SK-N-SH (cell line): Measurements from ENCODE around the gene SLCO3A1. TPM values are rescaled to one million over a fixed set of nuclear protein-coding genes. Genes with fewer than 3 reads are reported as not detected.

Experiments
- CTCF ChIA-PET: fragments of 300-600, 350-600 bp; formaldehyde crosslinking; extraction: SDS; loops from one replicate; lab custom pipeline; 2021; lab: Yijun Ruan, JAX
- POLR2A ChIA-PET: fragments of 350-600 bp; sonication (Branson Sonifier 250); formaldehyde crosslinking; extraction: SDS; loops from one replicate; lab custom pipeline; 2020; ENCODE audit warnings: antibody characterized with exemption, inconsistent platforms; lab: Yijun Ruan, JAX
- DNase-seq: peaks from one replicate; pipeline ENCODE4 v3.0.0; 2012
- H2AFZ ChIP-seq: fragments of 200-600 bp; sonication (generic); 2 replicates; pipeline ENCODE4 v1.8.1; 2016; ENCODE audit warnings: antibody characterized with exemption, mild to moderate bottlenecking, low read depth
- H3F3A ChIP-seq: fragments of 200-600 bp; sonication (generic); replicated peaks from 2 replicates; pipeline ENCODE3; 2016; ENCODE audit warnings: antibody characterized with exemption, mild to moderate bottlenecking; ENCODE audit not compliant: insufficient read depth
- H3K27ac ChIP-seq, 2 experiments: fragments of 200-500 bp in 1 of 2; fragments of 200-600 bp in 1 of 2; sonication (Bioruptor generic) in 1 of 2; sonication (generic), shearing (Covaris generic) in 1 of 2; 2 replicates each; pipeline versions ENCODE4 v1.5.1 to v1.6.1; 2014 to 2016; ENCODE audit warnings: low read depth in 2 of 2, inconsistent platforms in 1 of 2, low read length in 1 of 2, mild to moderate bottlenecking in 1 of 2, mixed read lengths in 1 of 2
- H3K27me3 ChIP-seq: fragments of 200-600 bp; sonication (generic), shearing (Covaris generic); 2 replicates; pipeline ENCODE4 v1.6.1; 2016; ENCODE audit warnings: mixed run types; ENCODE audit not compliant: insufficient read depth
- H3K36me3 ChIP-seq, 2 experiments: fragments of 200-500 bp in 1 of 2; fragments of 200-600 bp in 1 of 2; sonication (Bioruptor generic) in 1 of 2; sonication (generic) in 1 of 2; replicated peaks in 1 of 2; 2 replicates each; pipeline versions ENCODE3 to v1.5.1; 2014 to 2016; ENCODE audit warnings: low read length in 1 of 2, mild to moderate bottlenecking in 1 of 2; ENCODE audit not compliant: insufficient read depth in 2 of 2, control insufficient read depth in 1 of 2
- H3K4me1 ChIP-seq, 2 experiments: fragments of 200-500 bp in 1 of 2; fragments of 200-600 bp in 1 of 2; sonication (Bioruptor generic) in 1 of 2; sonication (generic), shearing (Covaris generic) in 1 of 2; 2 replicates each; pipeline versions ENCODE4 v1.5.1 to v1.6.1; 2014 to 2016; ENCODE audit warnings: low read depth in 1 of 2, low read length in 1 of 2, mixed run types in 1 of 2; ENCODE audit not compliant: insufficient read depth in 2 of 2, control insufficient read depth in 1 of 2
- H3K4me2 ChIP-seq: fragments of 200-600 bp; sonication (generic), shearing (Covaris generic); 2 replicates; pipeline ENCODE4 v1.6.1; 2017; ENCODE audit warnings: mixed run types
- H3K4me3 ChIP-seq, 2 experiments: fragments of 200-500 bp in 1 of 2; fragments of 200-600 bp in 1 of 2; sonication (Bioruptor generic) in 1 of 2; sonication (generic), shearing (Covaris generic) in 1 of 2; 2 replicates each; pipeline versions ENCODE4 v1.5.1 to v1.8.1; 2014 to 2016; ENCODE audit warnings: low read depth in 2 of 2, inconsistent platforms in 1 of 2, low read length in 1 of 2, mild to moderate bottlenecking in 1 of 2, mixed read lengths in 1 of 2, moderate library complexity in 1 of 2
- H3K79me2 ChIP-seq: fragments of 200-600 bp; sonication (generic); 2 replicates; pipeline ENCODE4 v1.8.1; 2017; ENCODE audit warnings: mild to moderate bottlenecking; ENCODE audit not compliant: insufficient read depth
- H3K9ac ChIP-seq: fragments of 200-600 bp; sonication (generic); 2 replicates; pipeline ENCODE4 v1.6.1; 2017; ENCODE audit warnings: mixed run types
- H3K9me2 ChIP-seq: fragments of 200-600 bp; sonication (generic); 2 replicates; pipeline ENCODE4 v1.6.1; 2017; ENCODE audit warnings: mixed run types
- H3K9me3 ChIP-seq: fragments of 200-600 bp; sonication (generic); 2 replicates; pipeline ENCODE4 v1.6.1; 2017; ENCODE audit warnings: mixed run types, mild to moderate bottlenecking, moderate library complexity
- H4K20me1 ChIP-seq: fragments of 200-600 bp; sonication (generic); 2 replicates; pipeline ENCODE4 v1.6.1; 2017; ENCODE audit warnings: mild to moderate bottlenecking, mixed run types; ENCODE audit not compliant: insufficient read depth
- CHD2 ChIP-seq: fragments of 150-350 bp; IDR thresholded peaks from 2 replicates; pipeline ENCODE4 v1.6.1; 2018; ENCODE audit warnings: low read length; ENCODE audit not compliant: partially characterized antibody
- EZH2phosphoT487 ChIP-seq: fragments of 200-600 bp; sonication (generic); IDR thresholded peaks from 2 replicates; pipeline ENCODE4 v1.6.1; 2017; ENCODE audit warnings: low read depth, mixed run types, mild to moderate bottlenecking, antibody characterized with exemption, moderate library complexity, borderline replicate concordance
- FOXM1 ChIP-seq: IDR thresholded peaks from 2 replicates; pipeline ENCODE4 v1.4.0; 2012; ENCODE audit warnings: low read depth, mild to moderate bottlenecking
- MEF2A ChIP-seq: IDR thresholded peaks from 2 replicates; pipeline ENCODE4 v1.4.0; 2012; ENCODE audit warnings: low read depth, borderline replicate concordance
- MXI1 ChIP-seq: IDR thresholded peaks from 2 replicates; pipeline ENCODE4 v1.6.1; 2012; ENCODE audit warnings: mild to moderate bottlenecking, low read depth, low read length, improper control_type of control experiment
- REST ChIP-seq: IDR thresholded peaks from 2 replicates; pipeline ENCODE4 v1.6.1; 2012; ENCODE audit warnings: mild to moderate bottlenecking, low read depth, low read length, moderate library complexity
- RFX5 ChIP-seq: IDR thresholded peaks from 2 replicates; pipeline ENCODE4 v1.6.1; 2012; ENCODE audit warnings: mild to moderate bottlenecking, improper control_type of control experiment, low read length
- RXRA ChIP-seq: IDR thresholded peaks from 2 replicates; pipeline ENCODE4 v1.4.0; 2012; ENCODE audit warnings: low read depth, mild to moderate bottlenecking, borderline replicate concordance
- SIN3A ChIP-seq: IDR thresholded peaks from 2 replicates; pipeline ENCODE4 v1.6.1; 2012; ENCODE audit warnings: low read depth, mild to moderate bottlenecking, low read length, moderate library complexity, borderline replicate concordance
- SMC3 ChIP-seq: IDR thresholded peaks from 2 replicates; pipeline ENCODE4 v1.6.1; 2012; ENCODE audit warnings: low read depth, low read length, improper control_type of control experiment
- TCF12 ChIP-seq: IDR thresholded peaks from 2 replicates; pipeline ENCODE4 v1.4.0; 2012
- TEAD4 ChIP-seq: IDR thresholded peaks from 2 replicates; pipeline ENCODE4 v1.4.0; 2012; ENCODE audit warnings: mild to moderate bottlenecking, borderline replicate concordance; ENCODE audit not compliant: insufficient read depth
- YY1 ChIP-seq: IDR thresholded peaks from 2 replicates; pipeline ENCODE4 v1.4.0; 2012; ENCODE audit warnings: low read depth, mild to moderate bottlenecking
- WGBS: methylation state at CpG from one replicate; pipeline ENCODE4 v1.1.6; 2017; ENCODE audit warnings: low lambda C conversion rate; 5-methylcytosine and 5-hydroxymethylcytosine counted together
- polyA plus RNA-seq, 3 experiments: library from polyadenylated mRNA; depleted of rRNA; stranded (reverse); fragments of >200 nt; gene quantifications; 2 replicates each; pipeline ENCODE4 v1.2.3, GENCODE V29; 2012

The SLCO3A1 gene
- polyA plus RNA-seq, 1 of the 3 experiments (the other 2 are of a cell fraction), result 19.7 TPM

GRCh38 chr15:91882858-91883586, 29.5 kb downstream of the SLCO3A1 start:
- no peaks in the 10 kb centered on the region for H4K20me1 ChIP-seq
- peaks cover 7% of the 10 kb centered on the region; the same call in 1 of the 2 replicates for H3K79me2 ChIP-seq
- peaks cover 6 to 7% of the 10 kb centered on the region in 2 experiments for H3K4me1 ChIP-seq
- H3K36me3 ChIP-seq, result no peaks in the 10 kb centered on the region
- TF ChIP-seq YY1 (no peak), EZH2phosphoT487 (no peak), SMC3 (no peak), FOXM1 (no peak), MEF2A (no peak), RXRA (no peak), REST (no peak)
- H3K9ac ChIP-seq, result no peak overlapping the region
- POLR2A ChIA-PET, result no interaction called here
- H3K4me2 ChIP-seq, result no peak overlapping the region
- no peak for DNase-seq
- no peaks in the 10 kb centered on the region for H3F3A ChIP-seq
- no peaks in the 10 kb centered on the region for H3K9me2 ChIP-seq
- CTCF ChIA-PET, result interaction anchor here (1.6 to 2.7 kb wide), 3 partner anchors 28 to 636 kb away, joined by 4 to 7 read pairs (median 5); no protein-coding TSS in a partner anchor
- 92% methylated on average over 8 of the region's 8 CpGs for WGBS
- H3K9me3 ChIP-seq, result no peaks in the 10 kb centered on the region
- no peak overlapping the region for H3K4me3 ChIP-seq
- no peaks in the 10 kb centered on the region for H3K27me3 ChIP-seq
- H3K27ac ChIP-seq, result no peak overlapping the region
- no peak overlapping the region for H2AFZ ChIP-seq

GRCh38 chr15:91884606-91885005, 31.1 kb downstream of the SLCO3A1 start:
- CTCF ChIA-PET, result interaction anchor here (0.6 to 2.7 kb wide), 3 partner anchors 29 to 320 kb away, joined by 3 to 7 read pairs (median 6); no protein-coding TSS in a partner anchor
- H2AFZ ChIP-seq, result no peak overlapping the region

More at GRCh38 chr15:91884606-91885005, 31.1 kb downstream of the SLCO3A1 start:
- TF ChIP-seq CHD2, result no peak
- no peak for TF ChIP-seq REST
- TF ChIP-seq RFX5, result no peak
- TF ChIP-seq FOXM1, result no peak
- no peak for TF ChIP-seq SIN3A
- no peak for TF ChIP-seq TCF12
- TF ChIP-seq MXI1, result no peak
- TF ChIP-seq TEAD4, result no peak
- no peak for TF ChIP-seq YY1
- no peak for TF ChIP-seq RXRA
- Histone ChIP-seq H3K27ac (peak overlapping the region in 1 of 2 experiments; percentile 23; a peak in 1 of 4 replicates), H3K4me3 (no peak overlapping the region), H3K4me2 (peak overlapping the region; percentile 39), H3K9me2 (no peaks in the 10 kb centered on the region), H3K9ac (no peak overlapping the region), H3F3A (no peaks in the 10 kb centered on the region), H3K4me1 (peaks cover 11 to 12% of the 10 kb centered on the region in 2 experiments), H3K9me3 (no peaks in the 10 kb centered on the region), H4K20me1 (no peaks in the 10 kb centered on the region), H3K79me2 (peaks cover 16% of the 10 kb centered on the region; the same call in 1 of the 2 replicates), H3K27me3 (no peaks in the 10 kb centered on the region), H3K36me3 (no peaks in the 10 kb centered on the region)
- 89% methylated on average over 3 of the region's 3 CpGs for WGBS
- POLR2A ChIA-PET, result interaction anchor here (0.6 kb wide), 1 partner anchor 143 kb away, joined by 5 read pairs; no protein-coding TSS in a partner anchor
- DNase-seq, result no peak
